Chondrocyte (in vitro differentiated cells): ENCODE data around the gene CPTP. TPM values are rescaled to one million over a fixed set of nuclear protein-coding genes. Genes with fewer than 3 reads are reported as not detected.

Experiments used
- DNase-seq: peaks from one replicate; pipeline ENCODE4 v3.0.0; 2021; ENCODE audit warnings: mixed read lengths, low spot score
- H3K27ac Mint-ChIP-seq: one replicate; pipeline ENCODE4 v1.8.0; 2021; ENCODE audit warnings: mild to moderate bottlenecking, moderate library complexity, mixed read lengths; ENCODE audit not compliant: unreplicated experiment
- H3K27me3 Mint-ChIP-seq: 2 replicates; pipeline ENCODE4 v1.8.0; 2021; ENCODE audit warnings: low read depth, mixed read lengths
- H3K36me3 Mint-ChIP-seq: 2 replicates; pipeline ENCODE4 v1.8.0; 2021; ENCODE audit warnings: low read depth, mixed read lengths
- H3K4me1 Mint-ChIP-seq: 2 replicates; pipeline ENCODE4 v1.8.0; 2021; ENCODE audit warnings: low read depth, mild to moderate bottlenecking, mixed read lengths
- H3K4me3 Mint-ChIP-seq: one replicate; pipeline ENCODE4 v1.8.0; 2021; ENCODE audit warnings: mild to moderate bottlenecking, moderate library complexity, mixed read lengths; ENCODE audit not compliant: unreplicated experiment
- H3K9me3 Mint-ChIP-seq: 2 replicates; pipeline ENCODE4 v1.8.0; 2021; ENCODE audit warnings: low read depth, mixed read lengths
- total RNA-seq: library from RNA; stranded (reverse); gene quantifications from 3 replicates; pipeline ENCODE4 v1.2.1, GENCODE V29; 2021
- TF ChIP-seq, protein P1 (sequence below): fragments of 200-600 bp; sonication (generic); IDR thresholded peaks from 2 replicates; pipeline ENCODE4 v1.5.0; 2021; ENCODE audit warnings: antibody characterized with exemption, mild to moderate bottlenecking, moderate library complexity

CPTP gene
- total RNA-seq, 1 donor from 2014 or later, result 23.1 TPM

GRCh38 chr1:1354271-1355247 is 30.0 kb downstream of the CPTP start:
- peaks cover 41% of the 10 kb centered on the region for H3K4me1 Mint-ChIP-seq
- H3K4me3 Mint-ChIP-seq, result peak overlapping the region; percentile 54
- H3K9me3 Mint-ChIP-seq, result no peaks in the 10 kb centered on the region
- H3K27me3 Mint-ChIP-seq, result no peaks in the 10 kb centered on the region
- no peak for DNase-seq
- H3K27ac Mint-ChIP-seq, result no peak overlapping the region
- no peaks in the 10 kb centered on the region for H3K36me3 Mint-ChIP-seq
- TF ChIP-seq, protein P1, sequence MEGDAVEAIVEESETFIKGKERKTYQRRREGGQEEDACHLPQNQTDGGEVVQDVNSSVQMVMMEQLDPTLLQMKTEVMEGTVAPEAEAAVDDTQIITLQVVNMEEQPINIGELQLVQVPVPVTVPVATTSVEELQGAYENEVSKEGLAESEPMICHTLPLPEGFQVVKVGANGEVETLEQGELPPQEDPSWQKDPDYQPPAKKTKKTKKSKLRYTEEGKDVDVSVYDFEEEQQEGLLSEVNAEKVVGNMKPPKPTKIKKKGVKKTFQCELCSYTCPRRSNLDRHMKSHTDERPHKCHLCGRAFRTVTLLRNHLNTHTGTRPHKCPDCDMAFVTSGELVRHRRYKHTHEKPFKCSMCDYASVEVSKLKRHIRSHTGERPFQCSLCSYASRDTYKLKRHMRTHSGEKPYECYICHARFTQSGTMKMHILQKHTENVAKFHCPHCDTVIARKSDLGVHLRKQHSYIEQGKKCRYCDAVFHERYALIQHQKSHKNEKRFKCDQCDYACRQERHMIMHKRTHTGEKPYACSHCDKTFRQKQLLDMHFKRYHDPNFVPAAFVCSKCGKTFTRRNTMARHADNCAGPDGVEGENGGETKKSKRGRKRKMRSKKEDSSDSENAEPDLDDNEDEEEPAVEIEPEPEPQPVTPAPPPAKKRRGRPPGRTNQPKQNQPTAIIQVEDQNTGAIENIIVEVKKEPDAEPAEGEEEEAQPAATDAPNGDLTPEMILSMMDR, result no peak

DNA sequence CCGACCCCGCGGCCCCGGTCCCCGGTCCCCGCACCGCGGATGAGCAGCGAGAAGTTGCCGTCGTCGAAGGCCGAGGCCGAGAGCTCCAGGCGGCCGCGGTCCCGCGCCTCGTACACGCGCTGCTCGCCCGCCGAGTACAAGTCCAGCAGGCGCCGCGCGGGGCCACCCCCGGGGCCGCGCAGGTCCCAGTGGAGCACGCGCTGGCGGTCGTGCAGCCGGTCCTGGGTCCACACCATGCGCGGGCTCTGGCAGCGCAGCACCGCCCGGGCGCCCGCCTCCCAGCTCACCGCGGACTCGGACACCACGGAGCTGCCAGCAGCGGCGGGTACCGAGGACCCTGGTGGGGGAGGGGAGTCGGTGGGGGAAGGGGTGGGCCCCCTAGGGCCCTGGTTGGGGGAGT is 30.8 kb downstream of the CPTP start:
- no peaks in the 10 kb centered on the region for H3K36me3 Mint-ChIP-seq
- H3K4me1 Mint-ChIP-seq, result peaks cover 47% of the 10 kb centered on the region
- TF ChIP-seq, protein P1, result no peak
- no peak for DNase-seq
- H3K27me3 Mint-ChIP-seq, result no peaks in the 10 kb centered on the region
- no peak overlapping the region for H3K4me3 Mint-ChIP-seq
- H3K9me3 Mint-ChIP-seq, result no peaks in the 10 kb centered on the region
- no peak overlapping the region for H3K27ac Mint-ChIP-seq

DNA sequence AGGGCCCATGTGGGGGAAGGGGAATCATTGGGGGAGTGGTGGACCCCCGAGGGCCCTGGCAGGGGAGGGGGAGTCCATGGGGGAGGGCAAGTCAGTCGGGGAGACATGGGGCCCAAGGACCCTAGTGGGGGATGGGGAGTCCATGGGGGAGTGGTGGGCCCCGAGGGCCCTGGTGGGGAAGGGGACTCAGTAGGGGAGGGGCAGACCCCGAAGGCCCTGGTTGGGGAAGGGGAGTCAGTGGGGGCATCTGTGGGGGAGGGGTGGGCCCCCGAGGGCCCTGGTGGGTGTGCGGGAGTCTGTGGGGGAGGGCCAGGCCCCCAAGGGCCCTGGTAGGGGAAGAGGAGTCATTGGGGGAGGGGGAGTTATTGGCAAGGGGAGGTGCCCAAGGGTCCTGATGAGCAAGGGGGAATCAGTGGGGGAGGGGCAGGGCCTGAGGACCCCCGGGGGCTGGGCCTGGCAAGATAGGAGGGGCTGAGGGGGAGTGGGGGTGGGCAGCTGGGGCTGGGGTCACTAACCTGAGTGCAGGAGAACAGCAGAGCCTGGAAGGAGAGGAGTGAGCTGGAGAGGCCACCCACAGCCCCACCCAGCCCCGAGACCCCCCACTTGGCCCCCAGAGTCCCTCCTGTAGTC is 31.7 kb downstream of the CPTP start:
- no peak for DNase-seq
- no peak overlapping the region for H3K27ac Mint-ChIP-seq
- peak overlapping the region; percentile 82 for H3K4me3 Mint-ChIP-seq
- H3K36me3 Mint-ChIP-seq, result no peaks in the 10 kb centered on the region
- no peaks in the 10 kb centered on the region for H3K27me3 Mint-ChIP-seq
- H3K4me1 Mint-ChIP-seq, result peaks cover 55% of the 10 kb centered on the region
- H3K9me3 Mint-ChIP-seq, result no peaks in the 10 kb centered on the region
- TF ChIP-seq, protein P1, result no peak

GRCh38 chr1:1356796-1357401 is 32.3 kb downstream of the CPTP start:
- Mint-ChIP-seq H3K36me3 (no peaks in the 10 kb centered on the region), H3K4me3 (peak overlapping the region; percentile 82), H3K4me1 (peaks cover 59% of the 10 kb centered on the region), H3K27ac (peak overlapping the region; percentile 89), H3K9me3 (no peaks in the 10 kb centered on the region), H3K27me3 (no peaks in the 10 kb centered on the region)
- TF ChIP-seq, protein P1, result no peak
- no peak for DNase-seq

DNA sequence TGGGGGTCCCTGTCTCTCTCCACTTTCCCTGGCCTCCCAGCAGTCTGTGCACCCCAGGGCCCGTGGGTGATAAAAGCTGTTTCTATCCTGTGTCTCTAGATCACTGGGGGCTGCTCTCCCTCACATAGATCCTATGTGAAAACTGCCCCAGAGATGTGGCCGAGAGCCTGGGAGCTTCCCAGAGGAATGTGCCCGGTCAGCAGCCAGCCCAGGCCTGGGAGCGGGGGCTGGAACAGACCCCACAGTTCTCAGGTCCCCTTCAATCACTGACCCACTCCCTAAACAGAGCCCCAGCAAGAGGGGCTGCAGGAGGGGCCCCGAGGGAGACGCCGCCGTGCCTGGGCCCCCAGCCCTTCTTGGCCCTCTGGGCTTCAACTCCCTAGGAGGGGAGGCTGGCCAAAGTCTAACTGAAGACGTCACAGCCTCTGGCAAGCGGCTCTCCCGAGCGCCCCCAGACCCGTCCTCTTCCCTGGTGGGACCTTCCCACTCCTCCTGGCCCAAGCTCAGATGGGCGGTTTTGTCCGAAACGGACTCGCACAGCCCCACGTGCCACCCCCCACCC is 33.4 kb downstream of the CPTP start:
- Mint-ChIP-seq H3K4me3 (peak overlapping the region; percentile 82), H3K36me3 (no peaks in the 10 kb centered on the region), H3K4me1 (peaks cover 54% of the 10 kb centered on the region), H3K9me3 (no peaks in the 10 kb centered on the region), H3K27me3 (no peaks in the 10 kb centered on the region), H3K27ac (peak overlapping the region; percentile 89)
- TF ChIP-seq, protein P1, result no peak
- no peak for DNase-seq
